ENCODE data around the gene PRR5L.

PRR5L gene

DNA sequence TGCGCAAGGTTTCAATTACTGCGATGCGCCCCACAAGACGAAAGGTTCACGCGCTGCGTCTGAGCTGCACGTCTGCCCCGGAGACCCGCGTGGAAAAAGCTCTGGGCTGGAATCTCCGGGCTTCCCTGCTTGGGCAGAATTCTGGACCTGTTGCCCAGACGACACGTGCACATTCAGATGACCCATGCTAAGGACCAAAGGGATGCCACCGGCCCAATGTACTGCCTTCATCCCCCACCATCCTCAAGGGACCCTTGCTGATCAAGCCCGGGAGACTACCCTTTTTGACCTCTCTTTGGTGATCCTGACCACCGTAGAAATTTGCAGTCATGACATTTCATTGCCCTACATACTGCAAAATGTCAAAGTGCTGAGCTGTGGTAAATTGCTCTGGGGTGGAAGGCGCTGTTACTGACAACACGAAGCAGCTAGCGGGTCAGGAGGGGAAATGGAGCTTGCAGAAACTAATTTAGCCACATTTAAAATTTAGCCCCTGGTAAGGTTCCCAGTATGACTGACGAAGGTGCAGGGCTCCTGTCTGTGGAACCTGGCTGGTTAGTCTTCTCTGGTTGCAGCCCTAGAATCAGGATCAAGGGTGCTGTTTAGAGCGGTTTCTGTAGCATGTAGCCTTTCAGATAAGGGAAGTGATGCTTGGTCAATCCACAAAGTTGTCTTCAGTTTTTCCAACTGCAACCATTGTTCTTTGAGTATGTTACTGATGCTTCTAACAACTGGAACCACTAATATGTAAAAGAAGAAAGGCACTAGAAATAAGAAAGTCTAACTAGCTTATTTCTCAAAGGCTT, 81.9 kb downstream of the PRR5L start:
- DNase-seq (ENCODE audit: low spot score): no peak

DNA sequence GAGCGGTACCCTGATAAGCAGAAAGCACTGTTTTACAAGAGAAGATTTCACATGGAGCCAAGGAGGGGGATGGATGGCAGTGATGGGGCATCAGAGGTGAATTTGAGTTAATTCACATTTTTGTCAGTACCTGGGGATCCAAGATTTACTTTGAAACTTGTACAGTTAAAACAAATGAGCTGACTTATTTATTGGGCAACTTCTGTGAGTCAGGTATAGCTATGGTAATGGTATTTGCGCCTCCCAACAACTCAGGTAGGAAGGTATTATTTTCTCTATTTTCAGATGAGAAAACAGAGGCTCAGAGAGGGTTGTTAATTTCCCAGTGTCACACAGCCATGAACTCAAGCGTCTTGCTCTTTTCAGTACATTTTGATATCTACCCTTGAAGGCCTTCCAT, 83.6 kb downstream of the PRR5L start:
- DNase-seq (ENCODE audit: low spot score): no peak

DNA sequence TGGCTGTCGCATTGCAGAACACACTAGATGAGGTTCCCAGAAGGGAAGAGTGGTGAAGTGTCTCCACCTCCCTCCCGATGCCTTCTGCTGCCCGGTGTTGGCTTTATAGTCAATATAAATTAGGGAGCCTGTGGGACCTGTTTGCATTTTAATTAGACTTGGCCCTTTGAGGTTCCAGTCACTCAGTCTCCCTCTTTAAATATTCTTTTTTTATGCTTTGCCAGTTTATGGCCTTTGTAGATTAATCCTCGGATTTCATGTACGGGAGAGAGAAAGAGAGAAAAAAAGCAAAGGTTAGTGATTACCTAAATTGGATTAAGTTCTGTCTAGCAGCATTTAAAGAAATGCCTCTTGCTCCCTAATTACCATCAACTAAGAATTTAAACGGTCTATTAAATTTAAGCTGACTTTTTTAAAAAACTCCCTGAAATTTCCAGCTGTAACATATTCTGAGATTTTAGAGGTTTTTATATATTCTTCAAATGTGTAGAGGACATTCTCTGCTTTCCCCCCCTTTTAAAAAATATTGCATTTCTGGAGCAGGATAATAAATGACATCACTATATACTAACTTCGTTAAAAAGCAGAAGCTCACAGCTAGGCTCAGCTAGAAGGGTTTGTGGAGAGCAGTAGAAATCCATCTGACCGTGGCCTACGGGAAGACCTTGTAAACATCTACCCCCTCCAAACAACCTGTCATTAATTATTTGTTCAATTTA, 84.4 kb downstream of the PRR5L start:
- no peak for DNase-seq (ENCODE audit: low spot score)

DNA sequence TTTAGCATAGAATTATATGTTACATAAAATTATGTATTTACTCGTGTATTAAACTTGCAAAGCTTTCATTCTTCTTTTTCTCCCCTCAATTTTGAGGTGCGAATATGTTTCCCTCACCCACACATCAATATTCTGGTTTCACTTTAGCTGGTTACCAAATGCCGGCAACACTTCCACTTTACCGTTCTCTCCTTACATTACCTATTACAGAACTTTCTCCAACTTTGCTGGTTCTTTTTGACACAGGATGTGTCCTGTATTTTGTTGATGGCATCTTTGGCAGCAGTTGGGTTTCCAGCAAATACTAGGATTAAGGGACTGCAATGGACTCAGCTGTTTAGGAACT, 84.9 kb downstream of the PRR5L start:
- DNase-seq (ENCODE audit: low spot score): no peak

DNA sequence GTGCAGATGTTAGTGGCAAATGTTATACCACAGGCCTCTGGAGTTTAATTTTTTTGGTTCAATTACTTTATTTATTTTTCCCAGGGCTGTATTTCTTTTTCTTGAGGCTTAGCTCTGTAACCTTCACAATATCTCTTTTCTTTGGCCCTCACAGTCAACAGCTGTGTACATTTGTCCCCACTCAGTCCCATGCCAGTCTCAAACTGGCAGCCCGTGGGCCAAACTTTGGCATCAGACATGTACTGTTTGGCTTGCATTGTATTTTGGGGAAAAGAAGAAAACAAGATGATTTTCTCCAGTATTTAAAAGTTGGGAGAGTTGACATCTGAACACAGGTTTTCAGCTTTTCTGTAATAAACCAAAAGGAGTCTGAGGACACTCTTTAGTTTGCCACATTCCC, 87.1 kb downstream of the PRR5L start:
- no peak for DNase-seq (ENCODE audit: low spot score)

DNA sequence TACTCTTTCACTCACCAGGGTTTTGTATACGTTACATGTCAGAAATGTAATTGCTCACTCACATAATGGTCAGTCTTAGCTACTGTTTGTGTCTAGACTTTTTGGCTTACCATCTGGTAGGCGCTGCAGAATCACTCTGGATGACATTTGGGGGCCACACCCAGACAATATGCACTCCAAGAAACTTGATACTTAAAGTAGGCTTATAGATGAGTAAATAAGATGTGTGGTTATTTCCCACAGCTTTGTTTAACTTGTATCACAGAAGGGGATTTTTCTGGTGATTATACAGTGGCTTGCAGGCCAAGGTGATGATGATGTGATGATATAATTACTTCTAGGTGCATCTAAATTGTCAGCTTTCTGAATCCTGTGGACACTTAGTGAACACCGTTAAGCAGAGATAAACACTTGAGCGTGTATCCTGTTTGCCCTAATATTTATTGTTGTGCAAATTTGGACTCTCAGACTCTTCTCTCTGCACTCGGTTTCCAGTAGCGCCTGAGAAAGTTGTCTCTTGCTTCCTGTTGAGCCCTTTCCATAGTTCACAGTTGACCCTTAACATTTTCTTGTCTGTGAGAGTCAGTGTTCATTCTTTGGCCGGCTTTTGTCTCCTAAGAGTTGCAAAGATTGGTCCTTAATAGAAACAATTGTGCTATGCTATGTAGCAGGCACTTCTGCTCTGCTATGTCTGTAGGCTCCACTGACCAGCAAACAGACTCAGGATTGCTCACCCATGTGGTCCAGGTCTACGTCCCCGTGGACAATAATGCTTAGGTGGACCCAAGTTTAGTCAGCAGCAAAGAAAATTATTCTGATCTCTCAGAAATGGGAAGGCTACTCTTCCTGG, 89.3 kb downstream of the PRR5L start:
- DNase-seq (ENCODE audit: low spot score): no peak

DNA sequence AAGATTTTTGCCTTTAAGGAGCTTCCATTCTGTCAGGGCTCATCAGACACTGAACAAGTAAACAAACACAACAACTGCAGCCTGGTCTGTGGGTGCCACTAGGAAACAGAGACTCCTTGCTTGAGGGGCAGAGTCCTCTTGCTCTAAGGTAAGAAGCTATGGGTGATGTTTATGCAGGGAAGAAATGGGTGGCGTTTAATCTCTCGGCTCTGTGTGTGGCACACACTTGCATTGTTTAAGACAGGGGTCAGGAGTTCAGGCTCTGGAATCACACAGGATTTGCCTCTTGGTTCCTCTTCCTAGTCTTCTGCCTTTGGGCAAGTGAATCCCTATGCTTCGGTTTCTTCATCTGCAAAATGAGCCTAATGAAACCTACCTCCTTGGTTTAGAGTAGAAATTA, 90.3 kb downstream of the PRR5L start:
- DNase-seq (ENCODE audit: low spot score): no peak

DNA sequence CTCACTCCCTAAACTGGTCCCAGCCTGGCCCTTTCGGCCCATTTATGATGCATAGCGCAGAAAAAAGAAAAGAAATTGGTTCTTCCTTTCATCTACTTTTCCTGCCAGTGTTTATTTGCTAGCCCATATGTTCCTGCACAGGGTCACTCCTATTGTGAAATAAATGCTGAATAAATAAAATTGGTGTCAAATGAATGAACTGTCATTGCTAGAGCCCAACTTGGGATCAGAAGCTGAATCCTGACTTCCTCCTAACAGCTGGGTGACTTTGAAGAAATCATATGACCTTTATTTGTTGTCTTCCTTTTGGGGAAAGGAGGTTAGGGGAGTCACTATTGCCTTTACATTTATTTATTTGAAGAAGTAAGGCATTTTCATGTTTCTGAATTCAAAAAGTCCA, 92.0 kb downstream of the PRR5L start:
- DNase-seq (ENCODE audit: low spot score): no peak

DNA sequence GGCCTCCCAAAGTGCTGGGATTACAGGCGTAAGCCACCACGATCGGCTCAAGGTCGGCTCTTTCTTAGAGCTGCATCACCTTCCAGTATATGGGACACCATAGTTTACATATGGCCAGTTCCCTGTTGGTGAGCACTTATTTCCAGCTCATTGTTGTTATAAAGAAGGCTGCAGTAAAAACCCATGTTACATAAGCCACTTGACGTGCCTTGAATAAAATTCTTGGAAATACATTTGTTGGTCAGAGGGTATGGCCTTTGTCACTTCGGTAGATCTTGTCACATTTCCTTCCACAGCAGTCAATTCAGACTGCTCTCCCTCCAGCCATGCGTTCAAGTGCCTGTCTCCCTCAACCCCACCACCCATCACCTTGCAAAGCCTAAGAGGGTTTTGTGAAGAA, 92.9 kb downstream of the PRR5L start:
- no peak for DNase-seq (ENCODE audit: low spot score)

DNA sequence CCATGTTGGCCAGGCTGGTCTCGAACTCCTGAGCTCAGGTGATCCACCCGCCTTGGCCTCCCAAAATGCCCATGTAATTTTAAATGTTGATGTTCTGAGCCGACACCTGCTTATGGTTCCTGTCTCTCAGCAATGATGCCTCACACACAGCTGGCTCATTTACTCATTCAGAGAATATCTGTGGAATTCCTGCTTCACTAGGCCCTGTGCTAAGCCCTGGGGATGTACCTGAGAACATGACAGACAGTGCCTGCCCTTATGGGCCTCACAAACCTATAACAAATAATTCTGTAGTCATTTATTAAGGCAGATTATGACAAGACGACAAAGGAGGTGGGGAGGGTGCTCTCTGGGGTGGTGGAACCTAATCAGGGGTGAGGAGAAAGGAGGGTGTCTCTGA, 93.7 kb downstream of the PRR5L start:
- DNase-seq (ENCODE audit: low spot score): no peak

DNA sequence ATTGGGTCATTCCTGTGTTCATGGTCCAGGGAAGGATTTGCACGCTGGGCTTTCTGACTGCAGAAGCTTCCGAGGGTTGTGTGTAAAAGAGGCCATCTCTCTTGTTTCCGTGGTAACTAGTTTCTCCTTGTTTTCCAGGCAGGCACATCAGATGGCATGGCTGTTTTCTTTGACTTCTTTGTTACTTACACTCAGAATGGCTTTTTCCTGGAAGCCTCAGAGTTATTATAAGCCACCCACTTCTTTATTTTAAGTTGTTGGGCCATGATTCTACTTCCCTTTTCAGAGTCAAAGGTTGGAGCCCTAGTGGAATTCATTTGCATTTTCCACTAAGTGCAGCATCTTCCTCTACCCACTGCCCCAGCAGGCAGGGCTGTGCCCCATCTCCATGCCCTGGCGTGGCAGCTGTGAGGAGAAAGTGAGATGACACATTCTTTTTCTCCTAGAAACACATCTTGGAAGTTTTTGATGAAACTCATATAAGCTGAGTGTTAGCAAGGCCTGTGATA, 94.9 kb downstream of the PRR5L start:
- no peak for DNase-seq (ENCODE audit: low spot score)

DNA sequence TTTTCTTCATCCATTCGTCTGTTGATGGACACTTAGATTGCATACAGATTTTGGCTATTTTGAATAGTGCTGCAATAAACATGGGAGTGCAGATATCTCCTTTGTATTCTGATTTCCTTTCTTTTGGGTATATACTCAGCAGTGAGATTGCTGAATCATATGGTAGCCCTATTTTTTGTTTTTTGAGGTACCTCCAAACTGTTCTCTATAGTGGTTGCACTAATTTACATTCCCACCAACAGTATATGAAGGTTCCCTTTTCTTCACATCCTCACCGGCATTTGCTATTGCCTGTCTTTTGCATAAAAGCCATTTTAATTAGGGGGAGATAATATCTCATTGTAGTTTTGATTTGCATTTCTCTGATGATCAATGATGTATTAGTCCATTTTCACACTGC, 96.1 kb downstream of the PRR5L start:
- DNase-seq (ENCODE audit: low spot score): no peak

DNA sequence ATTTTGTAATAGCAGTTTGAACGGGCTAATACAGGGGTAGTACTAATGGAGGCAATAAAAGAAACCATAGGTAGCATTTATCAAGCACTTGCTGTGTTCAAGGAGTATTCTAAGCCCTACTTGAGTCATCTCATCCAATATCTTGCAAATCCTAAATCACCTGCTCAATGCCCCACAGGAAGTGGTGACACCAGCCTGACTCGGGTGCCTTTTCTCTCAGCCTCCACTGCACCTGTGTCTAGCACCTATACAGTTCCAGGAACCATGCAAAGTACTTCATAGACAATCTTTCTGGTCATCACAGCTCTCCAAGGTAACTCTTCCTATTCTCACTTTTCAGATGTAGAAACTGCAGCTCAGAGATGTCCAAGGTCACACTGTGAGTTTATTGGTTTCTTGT, 98.0 kb downstream of the PRR5L start:
- DNase-seq (ENCODE audit: low spot score): no peak

DNA sequence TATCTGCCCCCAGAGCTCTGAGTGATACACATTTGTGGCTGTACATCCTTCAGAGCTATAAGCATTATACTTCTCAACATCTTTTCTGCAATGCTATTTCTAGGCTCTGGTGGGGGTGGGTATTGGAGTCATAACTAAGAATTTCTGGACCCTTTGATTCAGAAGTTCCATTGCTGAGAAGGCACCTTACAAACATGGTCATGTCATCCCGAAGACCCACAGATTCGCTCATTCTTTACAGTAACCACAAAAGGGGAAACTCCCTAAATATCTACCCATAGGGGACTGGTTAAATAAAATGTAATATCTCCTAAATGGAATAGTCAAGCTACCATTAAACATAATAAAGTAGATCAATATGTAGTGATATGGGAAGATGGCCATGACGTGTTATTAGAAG, 98.8 kb downstream of the PRR5L start:
- no peak for DNase-seq (ENCODE audit: low spot score)

DNA sequence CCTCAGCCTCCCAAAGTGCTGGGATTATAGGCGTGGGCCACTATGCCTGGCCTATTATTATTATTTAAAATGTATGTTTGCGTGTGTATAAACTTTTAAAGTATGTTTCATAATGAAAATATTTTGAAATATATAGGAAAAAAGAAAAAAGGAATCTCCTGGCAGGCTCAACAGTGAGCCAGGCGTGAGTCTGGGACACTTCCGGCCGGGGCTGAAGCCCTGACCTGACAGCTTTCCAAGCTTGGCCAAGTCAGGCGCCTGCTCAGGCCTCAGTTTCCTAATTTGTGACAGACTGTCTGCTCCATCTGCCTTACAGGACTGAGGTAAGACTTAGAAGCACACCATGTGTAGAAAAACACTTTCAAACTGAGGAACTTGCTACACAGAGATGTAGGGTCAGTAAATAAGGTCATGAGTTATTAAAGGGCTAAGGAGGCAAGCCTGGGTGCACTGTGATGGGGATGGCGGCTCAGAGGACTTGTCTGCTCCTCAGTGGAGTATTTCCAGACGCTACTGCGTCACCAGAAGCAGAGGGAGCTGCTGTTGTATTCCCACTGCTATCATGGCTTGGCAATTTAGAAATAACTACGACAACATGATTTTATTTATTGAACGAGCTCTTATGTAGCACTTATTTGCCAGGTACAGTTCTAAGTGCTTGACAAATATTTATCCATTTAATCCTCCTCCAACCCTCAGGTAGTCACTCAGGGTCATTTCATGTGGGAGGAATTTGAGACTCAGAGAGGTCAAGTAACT, 100.1 kb downstream of the PRR5L start:
- DNase-seq (ENCODE audit: low spot score): no peak

DNA sequence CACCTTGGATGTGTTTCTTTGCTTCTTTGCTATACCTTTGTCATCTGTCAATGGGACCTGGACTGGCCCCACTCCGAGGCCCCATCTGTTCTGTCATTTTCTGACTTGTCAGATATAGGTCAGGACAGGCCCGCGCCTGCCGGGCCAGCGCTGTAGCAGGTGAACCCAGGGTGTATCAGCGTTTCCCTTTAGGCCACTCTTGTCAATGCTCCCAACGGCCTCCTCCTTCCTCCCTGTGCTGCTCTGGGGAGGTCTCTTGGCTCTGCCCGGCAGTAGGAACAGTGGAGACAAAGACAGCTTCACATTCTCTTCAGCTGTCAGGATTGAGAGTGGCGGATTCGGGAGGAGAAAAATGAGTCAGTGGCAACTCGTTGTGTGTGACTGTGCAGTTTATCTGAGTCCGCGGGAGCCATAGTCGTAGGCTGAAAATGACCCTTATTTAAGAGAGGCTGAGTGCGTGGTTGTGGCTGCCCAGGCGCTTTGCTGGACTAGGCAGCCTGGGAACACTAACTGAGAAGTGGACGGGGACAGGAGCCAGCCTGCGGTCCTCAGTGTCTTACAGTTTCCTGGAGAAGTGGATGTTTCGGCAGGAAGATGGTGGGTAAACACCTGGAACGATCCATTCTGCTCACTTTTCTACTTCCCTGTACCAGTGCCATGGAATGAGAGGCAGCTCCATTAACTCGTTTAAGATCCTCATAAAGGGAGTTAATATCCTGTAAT, 102.3 kb downstream of the PRR5L start:
- DNase-seq (ENCODE audit: low spot score): no peak

DNA sequence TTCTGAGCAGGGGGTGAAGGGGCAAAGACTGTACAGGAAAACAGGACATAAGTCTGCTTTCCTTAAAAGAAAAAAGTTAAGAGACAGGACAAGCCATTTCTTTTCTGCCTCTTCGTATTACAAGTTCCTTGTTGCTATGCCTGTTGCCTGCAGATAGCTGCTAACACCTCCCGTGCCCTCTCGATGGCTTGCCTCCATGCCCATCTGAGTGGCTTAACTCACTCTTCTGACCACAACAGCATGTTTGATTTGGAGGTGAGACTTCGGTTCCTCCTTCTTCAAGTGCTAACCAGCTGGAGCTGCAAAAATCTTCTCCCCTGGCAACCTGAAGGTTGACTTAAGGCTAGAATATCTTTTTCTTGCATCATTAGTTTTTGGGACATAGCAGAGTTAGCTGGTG, 103.1 kb downstream of the PRR5L start:
- DNase-seq (ENCODE audit: low spot score): no peak

DNA sequence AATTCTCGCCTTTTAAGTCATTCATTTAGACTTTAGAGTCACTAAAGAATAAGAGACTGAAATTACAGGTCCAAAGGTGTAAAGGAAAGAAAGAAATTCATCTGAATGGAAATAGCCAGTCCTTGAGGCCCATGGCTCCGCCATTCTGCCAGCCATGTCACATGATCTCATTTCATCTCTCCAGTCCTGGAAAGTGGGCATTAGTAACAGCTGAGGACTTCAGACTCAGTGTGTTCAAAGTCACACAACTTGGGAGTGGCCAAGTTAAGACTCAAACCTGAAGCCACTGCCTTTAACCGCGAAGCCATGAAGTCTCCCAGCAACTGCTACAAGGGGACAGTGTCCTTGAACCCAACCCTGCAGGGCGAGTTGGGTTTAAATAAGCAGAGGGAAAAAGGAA, 103.7 kb downstream of the PRR5L start:
- DNase-seq (ENCODE audit: low spot score): no peak

DNA sequence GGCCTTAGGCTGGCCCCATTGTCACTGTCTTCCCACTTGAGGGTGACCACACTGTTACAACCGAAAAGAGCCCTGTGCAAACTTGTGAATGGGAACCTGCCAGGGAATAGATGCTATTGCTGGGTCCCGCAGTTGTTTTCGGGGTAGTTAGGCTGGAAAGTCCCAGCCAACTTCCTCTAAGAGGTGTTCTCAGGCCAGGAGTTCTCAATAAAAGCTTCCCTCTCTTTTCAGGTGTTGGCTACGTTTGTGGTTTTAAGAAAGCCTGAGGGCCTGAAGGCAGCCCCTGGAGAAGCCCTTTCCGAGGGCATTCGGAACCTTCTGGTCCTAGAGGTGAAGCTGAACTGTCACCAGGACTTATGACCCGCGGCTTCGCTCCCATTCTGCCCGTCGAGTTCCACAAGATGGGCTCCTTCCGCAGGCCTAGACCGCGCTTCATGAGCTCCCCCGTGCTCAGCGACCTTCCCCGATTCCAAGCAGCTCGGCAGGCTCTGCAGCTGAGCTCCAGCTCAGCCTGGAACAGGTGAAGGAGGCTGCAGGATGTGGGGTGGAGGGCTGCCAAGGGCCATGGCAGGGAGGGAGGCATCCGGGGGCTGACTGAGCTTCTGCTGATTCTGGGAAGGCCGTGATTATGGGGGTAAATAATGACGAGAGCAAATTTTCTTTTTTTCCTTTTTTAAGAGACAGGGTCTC, 104.8 kb downstream of the PRR5L start:
- DNase-seq (ENCODE audit: low spot score): no peak

DNA sequence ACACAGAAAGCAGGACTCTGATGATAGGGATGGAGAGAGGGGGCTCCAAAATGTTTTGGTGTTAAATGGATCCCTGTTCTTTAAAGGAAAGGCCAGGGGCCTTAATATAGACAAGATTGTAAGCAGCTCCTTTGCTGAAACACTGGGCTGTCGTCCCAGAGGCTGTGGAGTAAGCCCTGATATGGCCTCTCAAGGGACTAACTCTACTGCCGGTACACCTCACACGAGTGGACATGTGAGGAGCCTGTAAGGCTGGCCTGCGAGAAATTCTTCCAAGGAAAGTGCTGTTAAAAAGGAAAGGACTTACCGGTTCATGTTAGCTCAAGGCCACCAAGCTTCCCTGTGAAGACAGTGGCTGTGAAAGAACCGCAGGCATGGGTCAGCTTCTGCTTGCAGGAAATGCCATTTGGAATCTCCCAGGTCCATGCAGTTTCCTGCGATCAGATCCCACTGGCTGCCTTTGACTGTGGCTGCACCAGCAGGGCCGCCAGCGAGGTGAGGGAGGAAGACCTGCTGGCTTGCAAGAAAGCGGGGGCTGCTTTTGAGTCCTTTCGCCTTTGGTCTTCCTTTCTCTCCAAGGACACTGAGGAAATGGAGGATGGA, 106.6 kb downstream of the PRR5L start:
- DNase-seq (ENCODE audit: low spot score): no peak
